Gastroesophageal sphincter (tissue), 3 donors: ENCODE data around the gene ITGAE.

Source experiments
- CTCF ChIP-seq, 4 experiments: fragments of 200-600 bp in 2 of 4; fragments of 450-650 bp in 2 of 4; sonication (generic) in 1 of 4; IDR thresholded peaks; one replicate each; pipeline ENCODE4 v1.5.1; 2017 to 2019; ENCODE audit warnings: antibody characterized with exemption in 4 of 4, mild to moderate bottlenecking in 2 of 4, moderate library complexity in 2 of 4
- EP300 ChIP-seq: sonication (generic); formaldehyde crosslinking; IDR thresholded peaks from one replicate; pipeline ENCODE4 v1.6.1; 2017; ENCODE audit warnings: antibody characterized with exemption, mild to moderate bottlenecking
- POLR2A ChIP-seq, 2 donors: fragments of 450-650 bp; IDR thresholded peaks; one replicate each; pipeline ENCODE4 v1.6.1; 2017; ENCODE audit warnings: antibody characterized with exemption in 2 of 2, mild to moderate bottlenecking in 2 of 2, moderate library complexity in 1 of 2
- POLR2AphosphoS5 ChIP-seq: sonication (generic); formaldehyde crosslinking; IDR thresholded peaks from one replicate; pipeline ENCODE4 v1.6.1; 2017; ENCODE audit warnings: antibody characterized with exemption

GRCh38 chr17:3792481-3792880, 8.5 kb downstream of the ITGAE start:
- TF ChIP-seq CTCF (IDR thresholded peaks at IDR 0.05) (no peak), POLR2AphosphoS5 (no peak), POLR2A (IDR thresholded peaks at IDR 0.05) (no peak), EP300 (no peak)
